HG03571 (cell line): Measurements from ENCODE around the gene UBAP1L.
"Not testable (repeated sequence)": the region's sequence is repeated elsewhere in the genome, so short reads cannot be mapped to it uniquely, and the experiment has no call there.

Experiments
- ATAC-seq: cut with Tn5 transposase; IDR thresholded peaks from one replicate; pipeline ENCODE4 v1.9.1; 2021; ENCODE audit not compliant: unreplicated experiment

Gene UBAP1L

DNA sequence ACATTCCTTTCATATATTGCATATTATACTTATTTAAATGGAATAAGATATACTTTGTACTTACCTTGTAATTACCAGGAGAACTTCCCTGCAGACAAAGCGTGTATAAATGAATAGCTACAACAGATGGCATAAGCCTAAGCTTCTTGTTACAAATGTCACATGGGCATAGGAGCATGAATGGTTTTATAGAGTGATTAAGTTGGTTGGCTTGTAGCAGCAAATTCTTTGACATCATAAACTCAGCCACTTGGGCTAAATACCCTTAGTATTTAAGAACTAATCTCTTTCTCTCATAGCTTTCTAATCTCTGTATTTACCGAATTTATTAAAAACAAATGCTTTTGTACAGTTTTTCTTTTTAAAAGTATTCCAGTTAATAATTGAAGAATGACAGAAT, at the start of gene UBAP1L:
Gene UBAP1L, minus strand, starts transcription at position 115 of the 400 bp plus-strand sequence. CDS start 8,985 bp downstream, outside the sequence.
- ATAC-seq = no peak

- no peak for ATAC-seq
These were observed 49.1 kb upstream of the UBAP1L start for GRCh38 chr15:65164139-65164538.

DNA sequence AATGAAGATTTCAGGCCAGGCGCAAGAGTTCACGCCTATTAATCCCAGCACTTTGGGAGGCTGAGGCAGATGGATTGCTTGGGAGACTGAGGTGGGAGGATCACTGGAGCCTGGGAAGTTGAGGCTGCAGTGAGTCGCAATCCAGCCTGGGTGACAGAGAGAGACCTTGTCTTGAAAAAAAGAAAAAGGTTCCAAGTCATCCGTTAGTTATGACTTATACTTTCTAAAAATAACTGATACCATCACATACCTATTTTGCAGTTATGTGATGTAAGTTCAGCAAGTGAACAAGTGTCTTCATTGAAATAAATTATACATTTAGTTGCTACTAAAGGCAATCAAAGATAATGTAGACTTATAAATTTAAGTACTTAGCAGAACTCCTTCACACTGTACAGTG, 48.0 kb upstream of the UBAP1L start:
- ATAC-seq = no peak

DNA sequence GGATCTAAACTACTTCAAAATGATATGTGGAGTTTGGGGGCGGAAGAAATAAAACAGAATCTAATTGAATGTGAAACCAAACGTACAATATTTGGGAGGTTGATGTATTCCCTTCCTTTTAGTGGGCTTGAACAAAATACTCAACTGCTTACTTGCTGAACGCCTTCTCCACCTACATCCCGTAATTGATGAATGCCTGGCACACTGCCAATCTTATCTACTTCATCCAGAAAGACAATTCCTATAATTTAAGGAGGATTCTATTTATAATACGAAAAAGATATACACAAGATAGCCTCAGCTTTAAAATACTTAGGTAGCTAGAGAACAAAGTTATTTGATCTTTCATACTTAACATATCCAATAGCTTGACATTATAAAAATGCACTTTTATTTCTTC, 41.7 kb upstream of the UBAP1L start:
- no peak for ATAC-seq

DNA sequence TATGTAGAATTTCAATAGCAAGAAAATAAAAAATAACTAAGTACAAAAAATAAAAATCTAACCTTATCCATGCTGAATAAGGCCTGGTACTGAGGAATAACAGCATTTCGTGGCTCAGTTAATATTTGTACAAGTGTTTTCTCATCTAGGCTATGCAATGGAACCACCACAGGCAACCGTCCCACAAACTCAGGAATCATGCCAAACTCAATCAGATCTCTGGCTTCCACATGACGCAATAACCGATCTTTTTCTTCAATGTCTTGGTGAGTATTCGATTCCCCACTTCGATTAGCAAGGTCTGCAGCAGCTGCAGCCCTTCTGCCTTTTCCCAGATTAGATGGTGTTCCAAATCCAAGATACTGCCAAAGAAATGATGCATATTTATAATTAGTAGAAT, 39.7 kb upstream of the UBAP1L start:
- no peak for ATAC-seq

- ATAC-seq = no peak
These were observed 32.9 kb upstream of the UBAP1L start for GRCh38 chr15:65147902-65148301.

DNA sequence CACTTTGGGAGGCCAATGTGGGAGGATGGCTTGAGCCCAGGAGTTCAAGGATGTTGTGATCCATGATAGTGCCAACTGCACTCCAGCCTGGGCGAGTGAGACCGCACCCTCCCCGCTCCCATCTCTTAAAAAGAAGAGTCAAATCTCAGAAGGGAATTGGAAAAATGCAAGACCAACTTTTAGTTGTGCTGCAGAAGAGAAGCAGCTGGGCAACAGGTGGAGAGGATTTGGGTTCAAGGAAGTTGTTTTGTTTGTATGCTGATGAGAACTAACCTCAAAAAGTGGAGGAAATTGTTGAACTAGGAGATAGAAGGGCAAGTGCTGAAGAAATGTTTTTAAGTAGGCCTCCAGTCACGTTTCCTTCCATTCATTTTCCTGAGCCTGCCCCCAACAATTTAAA, 31.4 kb upstream of the UBAP1L start:
- ATAC-seq = no peak

- ATAC-seq = not testable (repeated sequence)
These were observed 23.6 kb upstream of the UBAP1L start for GRCh38 chr15:65138631-65139030.

- ATAC-seq = not testable (repeated sequence)
These were observed 22.9 kb upstream of the UBAP1L start for GRCh38 chr15:65137893-65138292.

- not testable (repeated sequence) for ATAC-seq
These were observed 22.1 kb upstream of the UBAP1L start for GRCh38 chr15:65137089-65137488.

- no peak for ATAC-seq
These were observed 19.5 kb upstream of the UBAP1L start for GRCh38 chr15:65134538-65134937.

DNA sequence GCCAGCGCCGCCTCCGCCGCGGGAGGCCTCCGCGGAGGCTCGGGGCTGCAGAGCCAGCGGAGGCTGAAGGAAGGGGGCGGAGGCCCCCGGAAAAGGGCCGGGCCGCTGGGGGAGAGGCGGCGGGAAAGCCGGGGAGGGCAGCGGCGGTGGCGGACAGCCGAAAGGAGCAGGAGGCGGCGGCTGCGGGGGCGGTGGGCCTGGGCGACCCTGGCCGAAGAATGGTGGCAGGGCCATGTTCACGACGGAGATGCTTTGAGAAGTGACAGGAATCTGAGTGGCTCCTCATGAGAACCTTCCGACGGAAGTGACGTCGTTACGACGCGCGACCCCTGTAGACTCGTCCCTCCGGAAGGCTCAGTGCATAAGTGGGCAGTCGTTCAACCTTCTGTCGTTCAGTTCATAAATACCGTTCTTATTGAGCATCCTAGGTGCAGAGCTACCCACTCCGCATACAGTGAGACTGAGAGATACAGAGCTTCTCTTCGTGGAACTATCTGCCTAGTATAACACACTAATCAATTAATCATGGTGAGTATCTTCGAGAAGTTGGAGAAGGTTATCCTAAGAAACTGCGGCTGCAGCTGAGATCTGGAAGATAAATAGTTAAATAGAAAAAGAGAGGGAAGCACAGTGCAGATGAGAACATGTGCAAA, 18.7 kb upstream of the UBAP1L start, which contains the start of gene PDCD7:
Gene PDCD7, minus strand, starts transcription at position 261 of the 653 bp plus-strand sequence. Its CDS starts 27 bp downstream, at position 234.
- ATAC-seq = peak; percentile 86

DNA sequence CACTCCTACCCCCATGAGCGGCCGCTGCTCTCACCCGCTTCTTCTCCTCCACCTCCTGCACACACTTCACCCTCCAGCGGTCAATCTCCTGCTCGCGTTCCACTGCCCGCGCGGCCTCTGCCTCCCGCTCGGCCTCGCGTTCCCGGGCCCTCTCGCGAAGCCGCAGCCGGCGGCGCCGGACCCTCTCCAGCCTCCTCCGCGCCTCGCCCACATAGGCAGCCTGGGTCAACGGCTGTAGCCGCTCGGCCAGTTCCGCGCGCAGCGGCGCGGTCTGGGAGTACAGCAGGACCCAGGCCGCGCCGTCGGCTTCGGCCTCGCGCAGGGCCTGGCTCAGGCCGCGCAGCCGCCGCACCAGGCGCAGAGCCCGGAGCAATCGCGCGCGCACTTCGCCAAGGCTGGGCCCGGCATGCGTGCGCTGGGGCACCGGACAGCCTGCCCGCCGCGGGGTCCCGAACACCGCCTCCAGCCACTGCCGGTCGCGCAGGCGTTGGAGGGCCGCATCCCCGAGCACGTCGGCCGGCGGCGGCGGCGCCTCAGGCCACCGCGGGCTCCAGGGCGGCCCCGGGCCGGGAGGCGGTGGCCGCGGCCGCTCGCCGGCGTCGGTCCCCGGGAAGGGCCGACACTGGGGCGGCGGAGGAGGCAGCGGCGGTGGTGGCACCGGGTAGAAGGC, 18.0 kb upstream of the UBAP1L start:
- ATAC-seq = peak; percentile 39

- ATAC-seq = no peak
These were observed 15.9 kb upstream of the UBAP1L start for GRCh38 chr15:65130941-65131340.

GRCh38 chr15:65115542-65115941, 542 bp upstream of the UBAP1L start:
- ATAC-seq = no peak

DNA sequence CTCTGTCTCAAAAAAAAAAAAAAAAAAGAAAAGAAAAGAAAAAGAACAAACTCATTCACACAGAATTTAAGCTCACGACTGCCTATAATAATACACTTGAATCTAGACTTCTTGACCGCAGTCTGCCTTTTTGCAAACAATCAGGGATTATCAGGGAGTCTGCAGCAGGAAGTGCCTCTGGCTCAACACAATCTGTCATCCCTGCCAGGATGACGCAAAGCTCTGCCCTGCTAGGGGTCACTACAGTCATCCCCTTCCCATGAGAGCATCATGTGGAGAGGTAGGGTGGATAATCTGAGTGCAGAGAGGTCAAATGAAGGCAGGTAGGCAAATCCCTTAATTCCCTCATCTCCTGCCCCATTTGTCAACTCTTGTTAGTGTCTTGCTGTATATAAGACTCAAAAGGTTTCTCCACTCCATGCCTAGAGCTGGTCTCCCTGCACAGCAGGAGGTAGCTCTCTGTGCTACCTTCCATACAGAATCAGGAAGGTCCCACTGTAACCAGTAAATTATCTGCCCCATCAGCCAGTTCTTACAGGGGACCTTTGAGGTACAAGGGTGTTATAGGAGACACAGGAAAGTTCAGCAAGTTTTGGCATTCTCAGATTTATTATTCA, 4.2 kb downstream of the UBAP1L start:
- ATAC-seq = no peak

- no peak for ATAC-seq
These were observed 8.9 kb downstream of the UBAP1L start for GRCh38 chr15:65106011-65106590.

GRCh38 chr15:65105038-65105437, 10.0 kb downstream of the UBAP1L start:
- no peak for ATAC-seq

- no peak for ATAC-seq
These were observed 12.1 kb downstream of the UBAP1L start for GRCh38 chr15:65102912-65103311.

GRCh38 chr15:65101891-65102708, 12.9 kb downstream of the UBAP1L start:
- no peak for ATAC-seq

DNA sequence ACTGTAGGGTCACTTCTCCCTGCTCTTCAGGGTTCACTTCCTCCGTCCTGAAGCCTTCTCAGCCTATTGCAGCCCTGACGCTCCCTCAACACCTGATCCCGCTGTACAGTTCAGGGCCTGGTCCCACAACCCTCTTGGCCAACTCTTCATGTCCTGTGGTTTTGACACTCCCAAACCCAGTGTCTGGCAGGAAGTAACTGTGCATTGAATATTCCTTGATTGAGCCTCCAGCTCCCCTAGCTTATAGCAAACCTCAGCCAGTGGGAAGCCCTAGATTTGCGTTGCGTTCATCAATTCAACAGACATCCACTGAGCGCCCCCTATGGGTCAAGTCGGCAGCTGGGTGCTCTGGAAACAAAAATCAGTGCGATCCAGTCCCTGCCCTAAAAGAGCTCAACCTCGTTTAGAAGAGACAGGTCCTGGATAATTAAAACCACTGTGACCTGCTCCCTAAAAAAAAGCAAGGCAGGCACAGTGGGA, 13.5 kb downstream of the UBAP1L start:
- ATAC-seq = no peak
